Endodermal cell (in vitro differentiated cells): ENCODE measurements around the gene ALDH5A1. TPM values are rescaled to one million over a fixed set of nuclear protein-coding genes. Genes with fewer than 3 reads are reported as not detected.

ENCODE experiments used
- DNase-seq: peaks from one replicate; pipeline ENCODE4 v3.0.0-alpha.2; 2017
- H3K27ac ChIP-seq: 2 replicates; pipeline ENCODE4 v1.5.1; 2013; ENCODE audit warnings: mild to moderate bottlenecking, low read depth, low read length, moderate library complexity
- H3K27me3 ChIP-seq: 2 replicates; pipeline ENCODE4 v1.6.1; 2013; ENCODE audit warnings: mild to moderate bottlenecking, low read length, moderate library complexity; ENCODE audit not compliant: insufficient read depth, control insufficient read depth, poor library complexity, severe bottlenecking
- H3K36me3 ChIP-seq: 2 replicates; pipeline ENCODE4 v1.7.0; 2013; ENCODE audit warnings: mild to moderate bottlenecking, low read length, moderate library complexity; ENCODE audit not compliant: control insufficient read depth, insufficient read depth
- H3K4me1 ChIP-seq: one replicate; pipeline ENCODE4 v1.7.0; 2013; ENCODE audit warnings: low read length; ENCODE audit not compliant: control insufficient read depth, insufficient read depth
- H3K4me3 ChIP-seq: 2 replicates; pipeline ENCODE4 v1.5.1; 2013; ENCODE audit warnings: mild to moderate bottlenecking, low read length, moderate library complexity
- H3K9ac ChIP-seq: 2 replicates; pipeline ENCODE4 v1.6.1; 2013; ENCODE audit warnings: mild to moderate bottlenecking, low read length, moderate library complexity; ENCODE audit not compliant: poor library complexity, severe bottlenecking; ENCODE audit errors: extremely low read depth
- H3K9me3 ChIP-seq: 2 replicates; pipeline ENCODE4 v1.6.1; 2013; ENCODE audit warnings: mild to moderate bottlenecking, low read length, moderate library complexity; ENCODE audit not compliant: control insufficient read depth
- H3K27ac Mint-ChIP-seq: 2 replicates; pipeline ENCODE4 v1.8.0; 2020; ENCODE audit warnings: mixed read lengths
- H3K27me3 Mint-ChIP-seq: 2 replicates; pipeline ENCODE4 v1.8.0; 2021; ENCODE audit warnings: mild to moderate bottlenecking, mixed read lengths; ENCODE audit not compliant: insufficient read depth
- H3K36me3 Mint-ChIP-seq: 2 replicates; pipeline ENCODE4 v1.8.0; 2020; ENCODE audit warnings: low read depth, mixed read lengths
- H3K4me1 Mint-ChIP-seq: 2 replicates; pipeline ENCODE4 v1.8.0; 2020; ENCODE audit warnings: mixed read lengths
- H3K4me3 Mint-ChIP-seq: 2 replicates; pipeline ENCODE4 v1.8.0; 2020; ENCODE audit warnings: mild to moderate bottlenecking, moderate library complexity, mixed read lengths
- H3K9me3 Mint-ChIP-seq: 2 replicates; pipeline ENCODE4 v1.8.0; 2020; ENCODE audit warnings: mild to moderate bottlenecking, mixed read lengths
- CTCF ChIP-seq: fragments of 200-600 bp; sonication (generic); conservative IDR thresholded peaks from 2 replicates; pipeline ENCODE4 v1.5.0; 2021; ENCODE audit warnings: antibody characterized with exemption, mild to moderate bottlenecking
- WGBS, 2 experiments: methylation state at CpG; one replicate each; pipeline versions ENCODE4 v1.1.5 to v1.1.7; 2013; ENCODE audit warnings: missing lambda C conversion rate in 2 of 2, mixed read lengths in 1 of 2; ENCODE audit not compliant: insufficient coverage in 1 of 2, insufficient read length in 1 of 2; 5-methylcytosine and 5-hydroxymethylcytosine counted together
- total RNA-seq, 2 donors: library from RNA; stranded (reverse); fragmentation: NEBNext Ultra II Directional in 1 of 2; extraction: Animal tissue kit (Norgen Biotek cat#: 25700) in 1 of 2; gene quantifications; 2 replicates in 1 of 2; 3 replicates in 1 of 2; pipeline ENCODE4 v1.2.1, GENCODE V29; 2021

Gene ALDH5A1
- total RNA-seq, 2 donors from 2014 or later: 7.1 to 9.6 TPM

GRCh38 chr6:24568683-24569082 lies 73.9 kb downstream of the ALDH5A1 start:
- no peak overlapping the region for H3K9ac ChIP-seq
- TF ChIP-seq CTCF: no peak
- 83 to 87% methylated on average over 1 to 4 of the region's 4 CpGs for WGBS, 2 experiments
- no peaks in the 10 kb centered on the region for H3K36me3 Mint-ChIP-seq
- no peak for DNase-seq
- no peaks in the 10 kb centered on the region for H3K36me3 ChIP-seq
- H3K4me1 ChIP-seq: peaks cover 5% of the 10 kb centered on the region
- H3K4me1 Mint-ChIP-seq: peaks cover 28% of the 10 kb centered on the region
- peaks cover 26% of the 10 kb centered on the region for H3K27me3 Mint-ChIP-seq
- H3K27ac Mint-ChIP-seq: no peak overlapping the region
- no peaks in the 10 kb centered on the region for H3K9me3 Mint-ChIP-seq
- no peak overlapping the region for H3K4me3 Mint-ChIP-seq
- no peaks in the 10 kb centered on the region for H3K9me3 ChIP-seq
- H3K27me3 ChIP-seq: peaks cover 23% of the 10 kb centered on the region
- no peak overlapping the region for H3K4me3 ChIP-seq
- no peak overlapping the region for H3K27ac ChIP-seq

- Histone ChIP-seq H3K4me3 (no peak overlapping the region), H3K9me3 (no peaks in the 10 kb centered on the region), H3K9ac (no peak overlapping the region), H3K4me1 (no peaks in the 10 kb centered on the region), H3K27me3 (peaks cover 23% of the 10 kb centered on the region), H3K36me3 (no peaks in the 10 kb centered on the region), H3K27ac (no peak overlapping the region)
- Mint-ChIP-seq H3K9me3 (no peaks in the 10 kb centered on the region), H3K4me3 (no peak overlapping the region), H3K27ac (no peak overlapping the region), H3K27me3 (peaks cover 26% of the 10 kb centered on the region), H3K4me1 (peaks cover 17% of the 10 kb centered on the region), H3K36me3 (no peaks in the 10 kb centered on the region)
- TF ChIP-seq CTCF: no peak
- DNase-seq: peak; percentile 71
- 56 to 78% methylated on average over 4 to 5 of the region's 5 CpGs for WGBS, 2 experiments
Observed at GRCh38 chr6:24569811-24570210, 75.0 kb downstream of the ALDH5A1 start.

GRCh38 chr6:24571361-24571760 lies 76.6 kb downstream of the ALDH5A1 start:
- TF ChIP-seq CTCF: no peak
- no peak for DNase-seq
- H3K36me3 ChIP-seq: no peaks in the 10 kb centered on the region
- peaks cover 17% of the 10 kb centered on the region for H3K4me1 Mint-ChIP-seq
- no peak overlapping the region for H3K9ac ChIP-seq
- H3K27me3 Mint-ChIP-seq: peaks cover 19% of the 10 kb centered on the region
- no peaks in the 10 kb centered on the region for H3K4me1 ChIP-seq
- WGBS, 2 experiments: 86 to 89% methylated on average over 4 to 6 of the region's 6 CpGs
- H3K36me3 Mint-ChIP-seq: no peaks in the 10 kb centered on the region
- no peak overlapping the region for H3K4me3 ChIP-seq
- no peak overlapping the region for H3K4me3 Mint-ChIP-seq
- H3K27ac ChIP-seq: no peak overlapping the region
- no peak overlapping the region for H3K27ac Mint-ChIP-seq
- no peaks in the 10 kb centered on the region for H3K9me3 ChIP-seq
- peaks cover 18% of the 10 kb centered on the region for H3K27me3 ChIP-seq
- H3K9me3 Mint-ChIP-seq: no peaks in the 10 kb centered on the region
